ENCODE measurements around the gene PLEKHA1. TPM values are rescaled to one million over a fixed set of nuclear protein-coding genes. Genes with fewer than 3 reads are reported as not detected.
A peak's percentile ranks its signal among the peaks of the same experiment; 100 is the strongest.

Gene PLEKHA1
- polyA plus RNA-seq, 4 donors, result 15.4 to 64.7 (median 23.7) TPM

- no peak for DNase-seq
- peaks cover 3 to 36% (median 10%) of the 10 kb centered on the region in 3 donors for H3K27me3 ChIP-seq (ENCODE audit: control insufficient read depth in 3 of 3, insufficient read depth in 3 of 3, low read length in 3 of 3)
- no peak for FAIRE-seq
Measured at GRCh38 chr10:122463466-122464249, 89.2 kb downstream of the PLEKHA1 start.

GRCh38 chr10:122464250-122464510 is 89.7 kb downstream of the PLEKHA1 start:
- Histone ChIP-seq H3K9me3 (ENCODE audit: control insufficient read depth in 2 of 2, insufficient read depth in 1 of 2, low read depth in 1 of 2, low read length in 1 of 2) (no peaks in the 10 kb centered on the region), H3K4me1 (ENCODE audit: control insufficient read depth in 3 of 3, insufficient read depth in 2 of 3, low read depth in 1 of 3, low read length in 2 of 3) (peaks cover 0 to 2% (median 0%) of the 10 kb centered on the region in 3 donors), H3K4me3 (ENCODE audit: low read depth in 1 of 3, low read length in 3 of 3) (no peak overlapping the region), H3K27me3 (ENCODE audit: control insufficient read depth in 3 of 3, insufficient read depth in 3 of 3, low read length in 3 of 3) (peaks cover 0 to 30% (median 6%) of the 10 kb centered on the region in 3 donors), H3K36me3 (ENCODE audit: control insufficient read depth in 3 of 3, insufficient read depth in 2 of 3, low read depth in 1 of 3, low read length in 3 of 3) (peaks cover 0 to 7% (median 0%) of the 10 kb centered on the region in 3 donors), H3K27ac (ENCODE audit: low read depth in 1 of 3, low read length in 2 of 3) (no peak overlapping the region)
- no peak for DNase-seq
- FAIRE-seq, result no peak
- WGBS, 3 donors, result 83 to 98% (median 86%) methylated on average over 4 of the region's 4 CpGs

More at GRCh38 chr10:122463466-122464249, 89.2 kb downstream of the PLEKHA1 start:
- Histone ChIP-seq H3K4me3 (ENCODE audit: low read depth in 1 of 3, low read length in 3 of 3) (peak overlapping the region in 1 of 3 donors; percentile 48), H3K9me3 (ENCODE audit: control insufficient read depth in 2 of 2, insufficient read depth in 1 of 2, low read depth in 1 of 2, low read length in 1 of 2) (no peaks in the 10 kb centered on the region), H3K4me1 (ENCODE audit: control insufficient read depth in 3 of 3, insufficient read depth in 2 of 3, low read depth in 1 of 3, low read length in 2 of 3) (peaks cover 0 to 2% (median 0%) of the 10 kb centered on the region in 3 donors), H3K27ac (ENCODE audit: low read depth in 1 of 3, low read length in 2 of 3) (no peak overlapping the region), H3K36me3 (ENCODE audit: control insufficient read depth in 3 of 3, insufficient read depth in 2 of 3, low read depth in 1 of 3, low read length in 3 of 3) (peaks cover 0 to 7% (median 0%) of the 10 kb centered on the region in 3 donors)
- 75 to 78% (median 75%) methylated on average over 17 of the region's 17 CpGs for WGBS, 3 donors

- Histone ChIP-seq H3K4me1 (ENCODE audit: control insufficient read depth in 3 of 3, insufficient read depth in 2 of 3, low read depth in 1 of 3, low read length in 2 of 3) (peaks cover 0 to 2% (median 0%) of the 10 kb centered on the region in 3 donors), H3K4me3 (ENCODE audit: low read depth in 1 of 3, low read length in 3 of 3) (no peak overlapping the region), H3K36me3 (ENCODE audit: control insufficient read depth in 3 of 3, insufficient read depth in 2 of 3, low read depth in 1 of 3, low read length in 3 of 3) (peaks cover 0 to 7% (median 0%) of the 10 kb centered on the region in 3 donors), H3K27ac (ENCODE audit: low read depth in 1 of 3, low read length in 2 of 3) (no peak overlapping the region), H3K9me3 (ENCODE audit: control insufficient read depth in 2 of 2, insufficient read depth in 1 of 2, low read depth in 1 of 2, low read length in 1 of 2) (no peaks in the 10 kb centered on the region), H3K27me3 (ENCODE audit: control insufficient read depth in 3 of 3, insufficient read depth in 3 of 3, low read length in 3 of 3) (peaks cover 0 to 26% (median 2%) of the 10 kb centered on the region in 3 donors)
- no peak for DNase-seq
- no peak for FAIRE-seq
- 87 to 94% (median 92%) methylated on average over 11 of the region's 11 CpGs for WGBS, 3 donors
Measured at GRCh38 chr10:122464586-122464985, 90.1 kb downstream of the PLEKHA1 start.

- Histone ChIP-seq H3K9me3 (ENCODE audit: control insufficient read depth in 2 of 2, insufficient read depth in 1 of 2, low read depth in 1 of 2, low read length in 1 of 2) (no peaks in the 10 kb centered on the region), H3K27me3 (ENCODE audit: control insufficient read depth in 3 of 3, insufficient read depth in 3 of 3, low read length in 3 of 3) (peaks cover 0 to 18% (median 0%) of the 10 kb centered on the region in 3 donors), H3K4me3 (ENCODE audit: low read depth in 1 of 3, low read length in 3 of 3) (no peak overlapping the region), H3K4me1 (ENCODE audit: control insufficient read depth in 3 of 3, insufficient read depth in 2 of 3, low read depth in 1 of 3, low read length in 2 of 3) (peaks cover 0 to 2% (median 0%) of the 10 kb centered on the region in 3 donors), H3K27ac (ENCODE audit: low read depth in 1 of 3, low read length in 2 of 3) (no peak overlapping the region), H3K36me3 (ENCODE audit: control insufficient read depth in 3 of 3, insufficient read depth in 2 of 3, low read depth in 1 of 3, low read length in 3 of 3) (peaks cover 0 to 7% (median 0%) of the 10 kb centered on the region in 3 donors)
- 76 to 89% (median 82%) methylated on average over 6 of the region's 6 CpGs for WGBS, 3 donors
- DNase-seq, result no peak
- FAIRE-seq, result no peak
Measured at GRCh38 chr10:122465401-122466040, 91.0 kb downstream of the PLEKHA1 start.

- DNase-seq (no peak), FAIRE-seq (no peak)
- H3K4me3 ChIP-seq (ENCODE audit: low read depth in 1 of 3, low read length in 3 of 3), result no peak overlapping the region
- H3K9me3 ChIP-seq (ENCODE audit: control insufficient read depth in 2 of 2, insufficient read depth in 1 of 2, low read depth in 1 of 2, low read length in 1 of 2), result no peaks in the 10 kb centered on the region
- 74 to 88% (median 84%) methylated on average over 8 of the region's 8 CpGs for WGBS, 3 donors
- peaks cover 0 to 9% (median 0%) of the 10 kb centered on the region in 3 donors for H3K36me3 ChIP-seq (ENCODE audit: control insufficient read depth in 3 of 3, insufficient read depth in 2 of 3, low read depth in 1 of 3, low read length in 3 of 3)
- no peak overlapping the region for H3K27ac ChIP-seq (ENCODE audit: low read depth in 1 of 3, low read length in 2 of 3)
- no peaks in the 10 kb centered on the region for H3K4me1 ChIP-seq (ENCODE audit: control insufficient read depth in 3 of 3, insufficient read depth in 2 of 3, low read depth in 1 of 3, low read length in 2 of 3)
- peaks cover 0 to 15% (median 0%) of the 10 kb centered on the region in 3 donors for H3K27me3 ChIP-seq (ENCODE audit: control insufficient read depth in 3 of 3, insufficient read depth in 3 of 3, low read length in 3 of 3)
Measured at GRCh38 chr10:122466951-122467381, 92.5 kb downstream of the PLEKHA1 start.

- Histone ChIP-seq H3K9me3 (ENCODE audit: control insufficient read depth in 2 of 2, insufficient read depth in 1 of 2, low read depth in 1 of 2, low read length in 1 of 2) (no peaks in the 10 kb centered on the region), H3K36me3 (ENCODE audit: control insufficient read depth in 3 of 3, insufficient read depth in 2 of 3, low read depth in 1 of 3, low read length in 3 of 3) (peaks cover 0 to 9% (median 0%) of the 10 kb centered on the region in 3 donors), H3K4me3 (ENCODE audit: low read depth in 1 of 3, low read length in 3 of 3) (no peak overlapping the region), H3K27me3 (ENCODE audit: control insufficient read depth in 3 of 3, insufficient read depth in 3 of 3, low read length in 3 of 3) (peaks cover 0 to 9% (median 0%) of the 10 kb centered on the region in 3 donors), H3K4me1 (ENCODE audit: control insufficient read depth in 3 of 3, insufficient read depth in 2 of 3, low read depth in 1 of 3, low read length in 2 of 3) (no peaks in the 10 kb centered on the region), H3K27ac (ENCODE audit: low read depth in 1 of 3, low read length in 2 of 3) (no peak overlapping the region)
- FAIRE-seq (no peak), DNase-seq (no peak)
- WGBS, 3 donors, result 84 to 90% (median 88%) methylated on average over 6 of the region's 6 CpGs
Measured at GRCh38 chr10:122467701-122468100, 93.2 kb downstream of the PLEKHA1 start.

- peaks cover 0 to 9% (median 0%) of the 10 kb centered on the region in 3 donors for H3K36me3 ChIP-seq (ENCODE audit: control insufficient read depth in 3 of 3, insufficient read depth in 2 of 3, low read depth in 1 of 3, low read length in 3 of 3)
Measured at GRCh38 chr10:122468307-122468925, 93.9 kb downstream of the PLEKHA1 start.

More at GRCh38 chr10:122468307-122468925, 93.9 kb downstream of the PLEKHA1 start:
- H3K4me3 ChIP-seq (ENCODE audit: low read depth in 1 of 3, low read length in 3 of 3), result no peak overlapping the region
- no peak overlapping the region for H3K27ac ChIP-seq (ENCODE audit: low read depth in 1 of 3, low read length in 2 of 3)
- H3K9me3 ChIP-seq (ENCODE audit: control insufficient read depth in 2 of 2, insufficient read depth in 1 of 2, low read depth in 1 of 2, low read length in 1 of 2), result no peaks in the 10 kb centered on the region
- H3K27me3 ChIP-seq (ENCODE audit: control insufficient read depth in 3 of 3, insufficient read depth in 3 of 3, low read length in 3 of 3), result peaks cover 0 to 2% (median 0%) of the 10 kb centered on the region in 3 donors
- FAIRE-seq (no peak), DNase-seq (no peak)
- WGBS, 3 donors, result 90 to 93% (median 90%) methylated on average over 5 of the region's 5 CpGs
- no peaks in the 10 kb centered on the region for H3K4me1 ChIP-seq (ENCODE audit: control insufficient read depth in 3 of 3, insufficient read depth in 2 of 3, low read depth in 1 of 3, low read length in 2 of 3)

Measured in small intestine (tissue), 7 donors.